Right atrium auricular region (tissue), 2 donors: ENCODE results near the gene AEBP2. TPM values are rescaled to one million over a fixed set of nuclear protein-coding genes. Genes with fewer than 3 reads are reported as not detected.

Experiments
- DNase-seq: peaks from one replicate; pipeline ENCODE4 v3.0.0-alpha.2; 2019; ENCODE audit warnings: low spot score
- H3K27ac ChIP-seq, 2 donors: fragments of 200-600 bp; sonication (generic); 1 replicate in 1 of 2; 2 replicates in 1 of 2; pipeline ENCODE4 v1.5.1; 2016 to 2019
- H3K27me3 ChIP-seq, 2 donors: fragments of 200-600 bp; sonication (generic); one replicate each; pipeline versions ENCODE4 v1.5.1 to v1.6.0; 2017 to 2019
- H3K36me3 ChIP-seq: fragments of 200-600 bp; sonication (generic); one replicate; pipeline ENCODE4 v1.5.1; 2016
- H3K4me1 ChIP-seq, 2 donors: fragments of 200-600 bp; sonication (generic); one replicate each; pipeline versions ENCODE4 v1.5.1 to v1.6.0; 2017 to 2019
- H3K4me3 ChIP-seq, 2 donors: fragments of 200-600 bp; sonication (generic); 1 replicate in 1 of 2; 2 replicates in 1 of 2; pipeline ENCODE4 v1.5.1; 2017 to 2019; ENCODE audit warnings: mild to moderate bottlenecking in 1 of 2, moderate library complexity in 1 of 2
- H3K9me3 ChIP-seq, 2 donors: fragments of 200-600 bp; sonication (generic); one replicate each; pipeline ENCODE4 v1.5.1; 2019
- total RNA-seq, 2 donors: library from RNA; depleted of rRNA; stranded (reverse); fragments of >200 nt; gene quantifications; one replicate each; pipeline ENCODE4 v1.1.0, GENCODE V29; 2016
- TF ChIP-seq, protein P1 (sequence below), 2 donors: fragments of 200-600 bp; sonication (generic); IDR thresholded peaks; one replicate each; pipeline ENCODE4 v1.5.1; 2019; ENCODE audit warnings: antibody characterized with exemption in 2 of 2

Gene AEBP2
- total RNA-seq, 2 donors from 2014 or later: 14.2 to 15.4 TPM

DNA sequence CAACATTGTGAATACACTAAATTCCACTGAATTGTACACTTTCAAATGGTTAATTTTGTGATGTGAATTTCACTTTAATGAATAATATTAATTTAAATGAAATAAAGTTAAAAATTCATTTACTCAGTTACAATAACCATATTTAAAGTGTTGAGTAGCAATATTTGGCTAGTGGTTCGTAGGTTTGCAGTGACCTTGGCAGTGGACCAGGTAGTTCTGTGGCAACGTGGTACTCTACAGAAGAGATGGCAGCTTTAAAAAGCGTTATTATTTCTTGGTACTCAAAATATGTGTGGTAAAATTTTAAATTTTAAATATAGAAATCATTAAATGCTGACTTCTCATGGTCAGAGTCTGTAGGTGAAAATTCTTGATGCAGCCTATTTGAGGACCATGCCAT, 51.6 kb downstream of the AEBP2 start:
- Histone ChIP-seq H3K27me3 (no peaks in the 10 kb centered on the region), H3K4me3 (no peak overlapping the region), H3K27ac (no peak overlapping the region), H3K4me1 (peaks cover 0 to 16% of the 10 kb centered on the region in 2 donors), H3K9me3 (no peaks in the 10 kb centered on the region), H3K36me3 (peaks cover 8% of the 10 kb centered on the region)
- no peak for DNase-seq
- TF ChIP-seq, protein P1, sequence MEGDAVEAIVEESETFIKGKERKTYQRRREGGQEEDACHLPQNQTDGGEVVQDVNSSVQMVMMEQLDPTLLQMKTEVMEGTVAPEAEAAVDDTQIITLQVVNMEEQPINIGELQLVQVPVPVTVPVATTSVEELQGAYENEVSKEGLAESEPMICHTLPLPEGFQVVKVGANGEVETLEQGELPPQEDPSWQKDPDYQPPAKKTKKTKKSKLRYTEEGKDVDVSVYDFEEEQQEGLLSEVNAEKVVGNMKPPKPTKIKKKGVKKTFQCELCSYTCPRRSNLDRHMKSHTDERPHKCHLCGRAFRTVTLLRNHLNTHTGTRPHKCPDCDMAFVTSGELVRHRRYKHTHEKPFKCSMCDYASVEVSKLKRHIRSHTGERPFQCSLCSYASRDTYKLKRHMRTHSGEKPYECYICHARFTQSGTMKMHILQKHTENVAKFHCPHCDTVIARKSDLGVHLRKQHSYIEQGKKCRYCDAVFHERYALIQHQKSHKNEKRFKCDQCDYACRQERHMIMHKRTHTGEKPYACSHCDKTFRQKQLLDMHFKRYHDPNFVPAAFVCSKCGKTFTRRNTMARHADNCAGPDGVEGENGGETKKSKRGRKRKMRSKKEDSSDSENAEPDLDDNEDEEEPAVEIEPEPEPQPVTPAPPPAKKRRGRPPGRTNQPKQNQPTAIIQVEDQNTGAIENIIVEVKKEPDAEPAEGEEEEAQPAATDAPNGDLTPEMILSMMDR (IDR thresholded peaks at IDR 0.05): no peak

DNA sequence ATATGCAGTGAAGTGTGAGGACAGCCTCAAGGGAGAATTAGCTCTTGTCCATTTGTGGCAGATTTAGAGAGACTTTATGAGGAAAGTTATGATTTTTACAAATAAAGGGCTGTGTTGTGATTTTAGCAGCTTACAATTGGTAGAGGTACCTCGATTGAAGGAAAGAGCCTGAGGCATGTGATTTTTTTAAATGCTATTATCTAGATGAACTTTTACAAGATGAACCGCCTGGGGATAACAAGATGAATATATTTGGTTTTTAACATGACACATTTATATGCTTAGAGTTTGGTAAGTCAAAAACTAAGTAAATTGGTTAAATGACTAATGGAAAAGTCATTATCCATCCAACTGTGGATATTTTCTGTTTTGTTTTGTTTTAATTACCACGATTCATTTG, 52.6 kb downstream of the AEBP2 start:
- DNase-seq: no peak
- Histone ChIP-seq H3K27ac (no peak overlapping the region), H3K9me3 (no peaks in the 10 kb centered on the region), H3K4me1 (peaks cover 0 to 16% of the 10 kb centered on the region in 2 donors), H3K4me3 (no peak overlapping the region), H3K27me3 (no peaks in the 10 kb centered on the region), H3K36me3 (peaks cover 8% of the 10 kb centered on the region)
- TF ChIP-seq, protein P1 (IDR thresholded peaks at IDR 0.05): no peak

DNA sequence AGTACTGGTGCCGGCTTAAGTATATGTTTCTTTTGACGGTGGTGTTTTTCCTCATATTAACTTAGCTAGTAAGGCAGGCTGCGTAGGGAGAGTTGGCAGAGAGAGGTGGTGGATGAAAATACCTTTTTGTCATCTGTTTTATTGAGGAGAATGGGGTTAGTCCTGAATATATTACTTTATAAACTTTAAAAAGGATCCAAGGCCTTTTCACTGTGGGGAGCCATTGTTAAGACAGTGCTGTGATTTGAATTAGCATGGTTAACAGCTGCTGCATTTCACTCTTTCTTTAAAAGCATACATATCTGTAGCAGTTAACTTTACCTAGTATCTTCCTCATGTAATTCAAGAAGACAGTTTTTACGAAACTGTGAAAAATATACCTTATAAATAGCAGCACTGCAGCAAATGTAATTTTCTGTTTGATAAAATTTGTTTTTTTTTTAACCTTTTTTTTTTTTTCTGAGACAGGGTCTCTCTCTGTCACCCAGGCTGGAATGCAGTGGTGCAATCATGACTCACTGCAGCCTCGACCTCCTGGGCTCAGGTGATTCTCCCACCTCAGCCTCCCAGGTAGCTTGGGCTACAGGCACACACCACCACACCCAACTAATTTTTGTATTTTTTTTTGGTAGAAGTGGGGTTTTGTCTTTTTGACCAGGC, 57.1 kb downstream of the AEBP2 start:
- no peaks in the 10 kb centered on the region for H3K9me3 ChIP-seq
- H3K36me3 ChIP-seq: peaks cover 13% of the 10 kb centered on the region
- no peaks in the 10 kb centered on the region for H3K27me3 ChIP-seq
- TF ChIP-seq, protein P1 (IDR thresholded peaks at IDR 0.05): no peak
- H3K4me3 ChIP-seq: no peak overlapping the region
- peaks cover 0 to 2% of the 10 kb centered on the region in 2 donors for H3K4me1 ChIP-seq
- H3K27ac ChIP-seq: no peak overlapping the region
- no peak for DNase-seq

DNA sequence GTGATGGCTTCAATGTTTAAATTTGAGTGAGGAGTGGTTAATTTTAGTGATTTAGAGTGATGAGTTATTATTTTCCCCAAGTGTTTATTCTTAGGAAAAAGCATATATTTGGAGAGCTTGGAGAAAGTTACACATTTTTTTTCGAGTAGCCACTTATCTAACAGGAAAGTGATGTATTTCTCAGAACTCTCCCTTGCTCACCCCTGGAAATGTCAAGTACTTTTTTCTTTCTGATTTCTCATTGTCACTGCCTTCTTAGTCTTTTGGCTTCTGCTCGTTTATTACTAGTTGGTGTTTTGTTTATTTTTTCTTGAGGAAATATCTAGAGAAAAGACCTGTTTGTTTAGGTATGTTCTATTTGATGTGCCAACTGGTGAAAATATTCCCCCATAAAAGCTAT, 58.8 kb downstream of the AEBP2 start:
- DNase-seq: no peak
- H3K27me3 ChIP-seq: no peaks in the 10 kb centered on the region
- no peak overlapping the region for H3K4me3 ChIP-seq
- H3K36me3 ChIP-seq: peaks cover 13% of the 10 kb centered on the region
- TF ChIP-seq, protein P1 (IDR thresholded peaks at IDR 0.05): no peak
- H3K9me3 ChIP-seq: no peaks in the 10 kb centered on the region
- H3K4me1 ChIP-seq: no peaks in the 10 kb centered on the region
- no peak overlapping the region for H3K27ac ChIP-seq

DNA sequence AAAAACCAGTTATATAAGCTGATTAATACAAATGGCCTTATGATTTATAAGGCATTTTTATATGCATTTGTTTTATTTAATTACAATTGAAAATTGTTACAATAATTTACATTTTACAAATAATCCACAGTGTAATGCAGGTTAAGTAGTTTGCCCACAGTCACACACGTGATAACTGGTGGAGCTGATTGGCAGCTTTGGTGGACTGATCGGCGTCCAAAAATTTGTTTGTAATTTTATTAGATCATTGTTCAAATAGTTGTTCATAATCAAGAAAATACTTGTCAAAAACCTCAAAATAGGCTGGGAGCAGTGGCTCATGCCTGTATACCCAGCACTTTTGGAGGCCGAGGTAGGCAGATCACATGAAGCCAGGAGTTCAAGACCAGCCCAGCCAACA, 59.7 kb downstream of the AEBP2 start:
- H3K27ac ChIP-seq: no peak overlapping the region
- H3K4me1 ChIP-seq: no peaks in the 10 kb centered on the region
- no peak overlapping the region for H3K4me3 ChIP-seq
- DNase-seq: no peak
- no peaks in the 10 kb centered on the region for H3K9me3 ChIP-seq
- peaks cover 13% of the 10 kb centered on the region for H3K36me3 ChIP-seq
- TF ChIP-seq, protein P1 (IDR thresholded peaks at IDR 0.05): no peak
- no peaks in the 10 kb centered on the region for H3K27me3 ChIP-seq

DNA sequence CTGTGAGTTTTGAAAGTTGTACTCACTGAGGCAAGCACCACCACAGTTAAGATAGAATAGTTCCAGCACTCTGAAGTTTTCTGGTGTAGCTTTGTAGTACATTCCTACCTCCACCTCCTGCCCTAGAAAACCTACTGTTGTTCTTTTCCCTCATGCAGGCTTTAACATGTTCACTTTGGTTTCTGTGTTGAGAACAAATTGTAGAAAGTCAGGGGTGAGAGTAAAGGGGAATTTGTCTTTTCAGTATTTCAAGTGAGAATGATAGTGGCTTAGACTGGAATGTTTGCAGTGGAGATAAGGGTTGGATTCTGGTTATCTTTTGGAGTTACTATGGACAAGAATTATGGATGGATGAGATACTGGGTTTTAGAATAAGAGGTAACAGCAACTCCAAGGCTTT, 67.2 kb downstream of the AEBP2 start:
- no peaks in the 10 kb centered on the region for H3K36me3 ChIP-seq
- H3K27me3 ChIP-seq: no peaks in the 10 kb centered on the region
- no peak for DNase-seq
- TF ChIP-seq, protein P1 (IDR thresholded peaks at IDR 0.05): no peak
- H3K27ac ChIP-seq: no peak overlapping the region
- H3K4me1 ChIP-seq: peaks cover 0 to 22% of the 10 kb centered on the region in 2 donors
- no peaks in the 10 kb centered on the region for H3K9me3 ChIP-seq
- no peak overlapping the region for H3K4me3 ChIP-seq
